IMR-90 (cell line): ENCODE results near the gene RTEL1. TPM values are rescaled to one million over a fixed set of nuclear protein-coding genes. Genes with fewer than 3 reads are reported as not detected.

Experiments used
- ATAC-seq: fragments of 200-7000 bp; cut with Tn5 transposase; 2 replicates; pipeline ENCODE4 v1.9.1; 2020; ENCODE audit warnings: low read depth, mild to moderate bottlenecking, moderate library complexity
- BruUV-seq: library from RNA; stranded (reverse); fragments of 400-500 nt; replicated peaks from 2 replicates; lab custom pipeline; 2021; lab: Mats Ljungman, UMichigan
- CTCF ChIA-PET: fragments of 300-600 bp; formaldehyde crosslinking; extraction: SDS; loops from one replicate; lab custom pipeline; 2021; ENCODE audit warnings: antibody characterized with exemption; lab: Yijun Ruan, JAX
- POLR2A ChIA-PET: fragments of 300-600 bp; sonication (Branson Sonifier 250); formaldehyde crosslinking; loops from one replicate; lab custom pipeline; 2022; ENCODE audit warnings: antibody characterized with exemption; ENCODE audit not compliant: unreplicated experiment; lab: Charles Lee
- DNase-seq: peaks from one replicate; pipeline ENCODE4 v3.0.0; 2013
- H2AFZ ChIP-seq: replicated peaks from 2 replicates; pipeline ENCODE3; 2013; ENCODE audit warnings: low read length, mild to moderate bottlenecking; ENCODE audit not compliant: poor library complexity
- H2AK5ac ChIP-seq: 2 replicates; pipeline ENCODE4 v1.6.1; 2013; ENCODE audit warnings: low read depth, low read length, inconsistent platforms
- H2AK9ac ChIP-seq: replicated peaks from 2 replicates; pipeline ENCODE3; 2013; ENCODE audit warnings: mild to moderate bottlenecking, low read depth, low read length, moderate library complexity; ENCODE audit not compliant: poor library complexity
- H2BK120ac ChIP-seq: 2 replicates; pipeline ENCODE4 v1.6.1; 2013; ENCODE audit warnings: low read depth, low read length, inconsistent platforms
- H2BK15ac ChIP-seq: 3 replicates; pipeline ENCODE4 v1.6.1; 2013; ENCODE audit warnings: low read depth, low read length, inconsistent platforms
- H2BK20ac ChIP-seq: 2 replicates; pipeline ENCODE4 v1.6.1; 2013; ENCODE audit warnings: low read depth, mild to moderate bottlenecking, inconsistent platforms, low read length, moderate library complexity
- H2BK5ac ChIP-seq: 2 replicates; pipeline ENCODE4 v1.6.1; 2013; ENCODE audit warnings: mild to moderate bottlenecking, low read depth, low read length, inconsistent platforms; ENCODE audit not compliant: poor library complexity, severe bottlenecking
- H3K14ac ChIP-seq: replicated peaks from 2 replicates; pipeline ENCODE4 v1.6.1; 2013; ENCODE audit warnings: low read depth, low read length, inconsistent platforms
- H3K18ac ChIP-seq: 2 replicates; pipeline ENCODE4 v1.6.1; 2013; ENCODE audit warnings: low read depth, low read length, control low read depth
- H3K23ac ChIP-seq: 2 replicates; pipeline ENCODE4 v1.6.1; 2013; ENCODE audit warnings: low read depth, low read length, inconsistent platforms
- H3K27ac ChIP-seq: 2 replicates; pipeline ENCODE4 v1.5.1; 2013; ENCODE audit warnings: mild to moderate bottlenecking, control low read depth, low read length; ENCODE audit not compliant: insufficient read depth
- H3K27me3 ChIP-seq: 2 replicates; pipeline ENCODE4 v1.6.1; 2013; ENCODE audit warnings: low read length; ENCODE audit not compliant: control insufficient read depth, insufficient read depth
- H3K36me3 ChIP-seq: 2 replicates; pipeline ENCODE4 v1.6.1; 2013; ENCODE audit warnings: low read length, mixed read lengths; ENCODE audit not compliant: control insufficient read depth, insufficient read depth
- H3K4ac ChIP-seq: 2 replicates; pipeline ENCODE4 v1.6.1; 2013; ENCODE audit warnings: low read depth, low read length, inconsistent platforms
- H3K4me1 ChIP-seq: 2 replicates; pipeline ENCODE4 v1.6.1; 2013; ENCODE audit warnings: low read length, mixed read lengths; ENCODE audit not compliant: control insufficient read depth, insufficient read depth
- H3K4me2 ChIP-seq: 2 replicates; pipeline ENCODE4 v1.6.1; 2013; ENCODE audit warnings: low read depth, mild to moderate bottlenecking, control low read depth, low read length, moderate library complexity
- H3K4me3 ChIP-seq: 2 replicates; pipeline ENCODE4 v1.5.1; 2013; ENCODE audit warnings: low read depth, mild to moderate bottlenecking, control low read depth, low read length, moderate library complexity; ENCODE audit not compliant: insufficient read depth
- H3K56ac ChIP-seq: 2 replicates; pipeline ENCODE4 v1.6.1; 2013; ENCODE audit warnings: low read length, inconsistent platforms; ENCODE audit not compliant: insufficient read depth; ENCODE audit errors: extremely low read depth
- H3K79me1 ChIP-seq, 2 experiments: 2 replicates each; pipeline ENCODE4 v1.6.1; 2013; ENCODE audit warnings: low read length in 2 of 2, inconsistent platforms in 1 of 2, low read depth in 1 of 2
- H3K9ac ChIP-seq: 2 replicates; pipeline ENCODE4 v1.6.1; 2013; ENCODE audit warnings: low read depth, low read length, control low read depth
- H3K9me1 ChIP-seq: 2 replicates; pipeline ENCODE4 v1.6.1; 2013; ENCODE audit warnings: low read length, inconsistent platforms; ENCODE audit not compliant: insufficient read depth
- H3K9me3 ChIP-seq: 2 replicates; pipeline ENCODE4 v1.6.1; 2013; ENCODE audit warnings: low read length; ENCODE audit not compliant: control insufficient read depth, insufficient read depth
- H4K20me1 ChIP-seq: 2 replicates; pipeline ENCODE4 v1.6.1; 2013; ENCODE audit warnings: low read length, inconsistent platforms; ENCODE audit not compliant: insufficient read depth
- H4K5ac ChIP-seq: 2 replicates; pipeline ENCODE4 v1.6.1; 2013; ENCODE audit warnings: mild to moderate bottlenecking, low read depth, low read length, control low read depth
- H4K8ac ChIP-seq, 2 experiments: 2 replicates each; pipeline ENCODE4 v1.6.1; 2013; ENCODE audit warnings: low read depth in 2 of 2, low read length in 2 of 2, control low read depth in 1 of 2, inconsistent platforms in 1 of 2
- H4K91ac ChIP-seq: 2 replicates; pipeline ENCODE4 v1.6.1; 2013; ENCODE audit warnings: low read depth, low read length, inconsistent platforms; ENCODE audit not compliant: insufficient read depth
- CEBPB ChIP-seq: IDR thresholded peaks from 2 replicates; pipeline ENCODE4 v1.6.1; 2012; ENCODE audit warnings: low read depth, low read length, improper control_type of control experiment
- FOS ChIP-seq: fragments of 150-350 bp; IDR thresholded peaks from 2 replicates; pipeline ENCODE4 v1.6.1; 2016; ENCODE audit warnings: low read depth, low read length
- MAZ ChIP-seq: IDR thresholded peaks from 2 replicates; pipeline ENCODE4 v1.6.1; 2012; ENCODE audit warnings: low read depth, mild to moderate bottlenecking, low read length, improper control_type of control experiment, moderate library complexity, borderline replicate concordance
- MXI1 ChIP-seq: IDR thresholded peaks from 2 replicates; pipeline ENCODE4 v1.6.1; 2012; ENCODE audit warnings: low read depth, mild to moderate bottlenecking, low read length, moderate library complexity, borderline replicate concordance
- POLR2A ChIP-seq: IDR thresholded peaks from 2 replicates; pipeline ENCODE4 v1.6.1; 2012; ENCODE audit warnings: mild to moderate bottlenecking, low read depth, low read length
- RAD21 ChIP-seq: IDR thresholded peaks from 2 replicates; pipeline ENCODE4 v1.6.1; 2012; ENCODE audit warnings: low read length, improper control_type of control experiment
- SMC3 ChIP-seq: fragments of 150-350 bp; IDR thresholded peaks from 2 replicates; pipeline ENCODE4 v1.6.1; 2016; ENCODE audit warnings: low read depth, mild to moderate bottlenecking, antibody characterized with exemption, low read length, moderate library complexity
- WGBS, 2 experiments: methylation state at CpG; one replicate each; pipeline versions ENCODE4 v1.1.5 to v1.1.7; 2013; ENCODE audit warnings: missing lambda C conversion rate in 2 of 2; ENCODE audit not compliant: insufficient read length in 1 of 2; ENCODE audit errors: extremely low coverage in 2 of 2; 5-methylcytosine and 5-hydroxymethylcytosine counted together
- dilution Hi-C: fragments of 300-500 bp; cut with HindIII; formaldehyde crosslinking; loops from one replicate; pipeline ENCODE4 v1.14.3; 2018; ENCODE audit warnings: low sequenced_read_pairs; ENCODE audit not compliant: unreplicated experiment
- in situ Hi-C: fragments of 300-500 bp; cut with MboI; formaldehyde crosslinking; loops from 3 replicates; pipeline ENCODE4 v1.14.3; 2019; ENCODE audit warnings: low sequenced_read_pairs, inconsistent platforms, mixed read lengths
- intact Hi-C: fragments of 100-400 bp; cut with micrococcal nuclease; formaldehyde crosslinking; loops from 2 replicates; pipeline ENCODE4 v1.10.0; 2022
- polyA plus RNA-seq, 3 experiments: library from polyadenylated mRNA; depleted of rRNA; stranded (reverse); fragments of >200 nt; gene quantifications; 2 replicates each; pipeline ENCODE4 v1.2.3, GENCODE V29; 2012; ENCODE audit warnings: low replicate concordance in 1 of 3
- total RNA-seq: library from RNA; depleted of rRNA; stranded (reverse); fragments of >200 nt; gene quantifications from 2 replicates; pipeline ENCODE4 v1.2.3, GENCODE V29; 2012
- TF ChIP-seq, protein P1 (sequence below): conservative IDR thresholded peaks from 2 replicates; pipeline ENCODE4 v1.5.1; 2012; ENCODE audit warnings: mild to moderate bottlenecking, low read depth, low read length, improper control_type of control experiment

RTEL1 gene
- total and polyA plus RNA-seq, 2 of the 4 experiments (the other 2 are of a cell fraction): 14.7 to 18.8 TPM

DNA sequence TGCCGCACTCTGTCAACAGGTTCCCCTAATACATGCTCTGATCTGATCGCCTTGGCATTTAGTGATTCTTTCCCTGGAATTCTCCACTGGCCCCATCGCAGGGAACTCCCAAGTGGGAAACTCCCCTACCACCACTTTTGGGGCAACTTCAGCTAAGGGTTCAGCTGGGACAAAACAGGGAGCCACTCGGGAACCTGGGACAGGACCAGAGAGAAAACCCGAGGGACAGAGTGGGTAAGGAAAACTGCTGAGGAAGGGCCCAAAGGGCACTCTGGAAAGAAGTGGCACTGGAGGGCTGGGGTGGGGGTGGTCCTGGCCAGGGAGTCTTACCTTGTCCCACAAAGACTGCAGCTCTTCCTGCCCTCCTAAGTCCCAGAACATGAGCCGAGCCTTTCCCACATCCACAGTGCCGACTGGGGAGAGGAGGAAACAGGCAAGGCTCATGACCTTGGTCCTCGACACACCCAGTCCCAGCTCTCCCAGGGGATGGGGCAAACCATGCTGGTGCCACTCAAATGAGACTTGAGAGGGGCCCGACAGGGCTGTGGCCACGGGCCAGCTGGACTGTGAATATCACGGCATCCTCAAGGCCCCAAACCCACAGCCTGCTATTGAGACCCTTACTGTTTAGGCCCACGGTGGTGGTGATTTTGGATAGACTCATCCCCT lies 48.0 kb downstream of the RTEL1 start (continued):
- TF ChIP-seq CEBPB: no peak
- TF ChIP-seq FOS: no peak

DNA sequence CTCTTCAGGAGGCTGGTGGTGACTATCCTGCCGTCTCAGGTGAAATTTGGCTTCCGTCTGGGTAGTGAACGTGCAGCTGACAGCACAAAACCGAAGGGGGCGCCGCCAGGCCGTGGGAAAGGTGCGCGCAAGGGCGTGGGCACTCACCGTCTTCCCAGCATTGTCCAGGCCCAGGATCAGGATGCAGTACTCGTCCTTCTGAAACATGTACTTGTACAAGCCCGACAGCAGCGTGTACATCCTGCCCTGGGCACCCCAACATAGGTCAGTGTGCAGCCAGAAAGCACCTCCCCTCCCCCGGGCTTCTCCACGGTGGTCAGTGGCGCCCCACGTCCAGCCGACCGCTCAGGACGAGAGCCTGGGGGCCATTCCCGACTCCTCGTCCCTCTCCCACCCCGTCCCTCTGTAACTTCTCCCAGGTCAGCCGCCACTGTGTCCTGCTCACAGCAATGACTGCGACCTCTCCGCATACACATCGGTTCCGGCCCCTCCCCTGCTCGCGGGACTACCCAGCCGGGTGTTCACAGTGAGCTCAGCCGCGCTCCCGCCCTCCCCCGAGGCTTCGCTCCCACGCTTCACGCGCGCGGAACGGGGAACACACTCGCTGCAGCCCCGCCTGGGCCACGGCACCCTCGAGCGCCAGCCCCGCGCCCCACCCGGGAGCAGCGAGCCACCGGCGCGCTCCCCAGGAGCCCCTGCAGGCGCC lies 48.9 kb downstream of the RTEL1 start:
- Histone ChIP-seq H2BK5ac (peak overlapping the region; percentile 77), H4K91ac (peak overlapping the region; percentile 63), H3K27ac (peak overlapping the region; percentile 82), H3K4ac (peak overlapping the region; percentile 94), H2AK5ac (peak overlapping the region; percentile 98), H3K9me1 (no peaks in the 10 kb centered on the region), H3K9me3 (no peaks in the 10 kb centered on the region), H2BK15ac (no peak overlapping the region), H3K4me2 (peak overlapping the region; percentile 92), H2BK20ac (no peak overlapping the region), H3K79me1 (peaks cover 18 to 80% of the 10 kb centered on the region in 2 experiments), H4K8ac (peak overlapping the region; percentile 69 to 93), H2AK9ac (peak overlapping the region; percentile 98), H4K20me1 (no peaks in the 10 kb centered on the region; the same call in 1 of the 2 replicates), H3K4me3 (peak overlapping the region; percentile 84), H3K56ac (no peak overlapping the region), H3K36me3 (peaks cover 41% of the 10 kb centered on the region), H3K27me3 (no peaks in the 10 kb centered on the region), H2BK120ac (peak overlapping the region; percentile 41; the same call in 1 of the 2 replicates), H3K23ac (peak overlapping the region; percentile 81), H3K9ac (peak overlapping the region; percentile 79), H4K5ac (peak overlapping the region; percentile 35), H3K14ac (peak overlapping the region; percentile 92), H3K4me1 (peaks cover 10% of the 10 kb centered on the region), H3K18ac (no peak overlapping the region), H2AFZ (peak overlapping the region; percentile 98)
- BruUV-seq: no TSS peak
- dilution Hi-C loops (no loop called here), intact Hi-C loops (loop anchor here (2.0 kb wide), 1 partner anchor 158 kb away; the partner anchor contains the start of gene TPD52L2), in situ Hi-C loops (loop anchor here (10.0 kb wide), 1 partner anchor 158 kb away; the partner anchor contains the start of genes ABHD16B and TPD52L2)
- ChIA-PET CTCF (interaction anchor here (1.1 kb wide), 1 partner anchor 9 kb away, joined by 8 read pairs; no protein-coding TSS in a partner anchor), POLR2A (interaction anchor here (1.2 kb wide), 1 partner anchor 12 kb away, joined by 4 read pairs; no protein-coding TSS in a partner anchor)
- ATAC-seq: peak; percentile 64
- DNase-seq: peak; percentile 35
- 12% methylated on average over 23 of the region's 56 CpGs; no CpG with 5 or more reads in 1 of the 2 experiments for WGBS, 2 experiments
- TF ChIP-seq POLR2A: no peak
- TF ChIP-seq MXI1: no peak
- TF ChIP-seq RAD21: peak; percentile 42; the same call in 1 of the 2 replicates
- TF ChIP-seq SMC3: peak; percentile 6; the same call in 1 of the 2 replicates
- TF ChIP-seq, protein P1, sequence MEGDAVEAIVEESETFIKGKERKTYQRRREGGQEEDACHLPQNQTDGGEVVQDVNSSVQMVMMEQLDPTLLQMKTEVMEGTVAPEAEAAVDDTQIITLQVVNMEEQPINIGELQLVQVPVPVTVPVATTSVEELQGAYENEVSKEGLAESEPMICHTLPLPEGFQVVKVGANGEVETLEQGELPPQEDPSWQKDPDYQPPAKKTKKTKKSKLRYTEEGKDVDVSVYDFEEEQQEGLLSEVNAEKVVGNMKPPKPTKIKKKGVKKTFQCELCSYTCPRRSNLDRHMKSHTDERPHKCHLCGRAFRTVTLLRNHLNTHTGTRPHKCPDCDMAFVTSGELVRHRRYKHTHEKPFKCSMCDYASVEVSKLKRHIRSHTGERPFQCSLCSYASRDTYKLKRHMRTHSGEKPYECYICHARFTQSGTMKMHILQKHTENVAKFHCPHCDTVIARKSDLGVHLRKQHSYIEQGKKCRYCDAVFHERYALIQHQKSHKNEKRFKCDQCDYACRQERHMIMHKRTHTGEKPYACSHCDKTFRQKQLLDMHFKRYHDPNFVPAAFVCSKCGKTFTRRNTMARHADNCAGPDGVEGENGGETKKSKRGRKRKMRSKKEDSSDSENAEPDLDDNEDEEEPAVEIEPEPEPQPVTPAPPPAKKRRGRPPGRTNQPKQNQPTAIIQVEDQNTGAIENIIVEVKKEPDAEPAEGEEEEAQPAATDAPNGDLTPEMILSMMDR: peak; percentile 25; the same call in 1 of the 2 replicates
- peak; percentile 69; the same call in 1 of the 2 replicates for TF ChIP-seq MAZ
